PC-9 (cell line): Measurements from ENCODE around the gene NOTCH4.

Source experiments
- EZH2 ChIP-seq: fragments of 200-600 bp; sonication (generic); IDR thresholded peaks from 2 replicates; pipeline ENCODE4 v1.8.0; 2017; ENCODE audit warnings: antibody characterized with exemption, low read depth
- TF ChIP-seq, protein P1 (sequence below): fragments of 200-600 bp; sonication (generic); conservative IDR thresholded peaks from 2 replicates; pipeline ENCODE4 v1.6.1; 2017; ENCODE audit warnings: mixed run types, antibody characterized with exemption, mild to moderate bottlenecking, moderate library complexity

GRCh38 chr6:32195902-32196681 lies 27.8 kb downstream of the NOTCH4 start:
- TF ChIP-seq, protein P1, sequence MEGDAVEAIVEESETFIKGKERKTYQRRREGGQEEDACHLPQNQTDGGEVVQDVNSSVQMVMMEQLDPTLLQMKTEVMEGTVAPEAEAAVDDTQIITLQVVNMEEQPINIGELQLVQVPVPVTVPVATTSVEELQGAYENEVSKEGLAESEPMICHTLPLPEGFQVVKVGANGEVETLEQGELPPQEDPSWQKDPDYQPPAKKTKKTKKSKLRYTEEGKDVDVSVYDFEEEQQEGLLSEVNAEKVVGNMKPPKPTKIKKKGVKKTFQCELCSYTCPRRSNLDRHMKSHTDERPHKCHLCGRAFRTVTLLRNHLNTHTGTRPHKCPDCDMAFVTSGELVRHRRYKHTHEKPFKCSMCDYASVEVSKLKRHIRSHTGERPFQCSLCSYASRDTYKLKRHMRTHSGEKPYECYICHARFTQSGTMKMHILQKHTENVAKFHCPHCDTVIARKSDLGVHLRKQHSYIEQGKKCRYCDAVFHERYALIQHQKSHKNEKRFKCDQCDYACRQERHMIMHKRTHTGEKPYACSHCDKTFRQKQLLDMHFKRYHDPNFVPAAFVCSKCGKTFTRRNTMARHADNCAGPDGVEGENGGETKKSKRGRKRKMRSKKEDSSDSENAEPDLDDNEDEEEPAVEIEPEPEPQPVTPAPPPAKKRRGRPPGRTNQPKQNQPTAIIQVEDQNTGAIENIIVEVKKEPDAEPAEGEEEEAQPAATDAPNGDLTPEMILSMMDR, result no peak
- TF ChIP-seq EZH2, result no peak
